Measurements from ENCODE around the gene CDCA4. TPM values are rescaled to one million over a fixed set of nuclear protein-coding genes. Genes with fewer than 3 reads are reported as not detected.

Gene CDCA4
- polyA plus RNA-seq, 1 donor from 2014 or later: 5.4 TPM

DNA sequence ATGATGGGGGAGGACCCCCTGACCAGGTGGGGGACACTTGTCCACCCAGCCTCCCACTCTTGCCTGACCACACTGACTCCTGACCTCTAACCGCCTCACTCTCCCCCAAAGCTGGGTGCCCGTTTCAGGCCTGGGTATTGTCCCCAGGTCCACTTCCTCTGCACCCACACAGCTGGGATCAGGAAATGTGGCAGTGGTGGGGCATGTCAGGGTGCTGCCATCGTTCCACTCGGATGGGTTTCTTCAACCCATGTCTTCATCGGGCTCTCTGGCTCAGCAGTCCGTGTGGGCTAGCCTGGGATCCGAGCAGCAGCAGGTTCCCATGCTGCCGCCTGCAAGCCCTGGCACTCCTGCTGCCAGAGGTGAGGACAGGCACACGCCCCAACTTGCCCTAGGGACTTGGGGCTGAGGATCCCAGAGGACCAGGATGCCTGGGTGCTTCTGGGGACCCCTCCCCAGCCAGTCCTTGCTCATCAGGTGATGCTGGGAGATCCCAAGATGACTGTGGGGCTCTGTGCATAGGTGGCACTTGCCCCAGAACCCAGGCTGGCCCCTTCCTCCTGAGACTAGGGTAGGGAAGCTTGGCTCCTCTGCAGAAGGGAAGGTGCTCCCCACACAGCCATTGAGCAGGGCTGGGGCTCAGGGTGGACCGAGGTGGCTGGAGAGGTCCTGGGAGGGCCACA lies 38.2 kb downstream of the CDCA4 start:
- no peak overlapping the region for H3K27ac ChIP-seq (ENCODE audit: low read length)

DNA sequence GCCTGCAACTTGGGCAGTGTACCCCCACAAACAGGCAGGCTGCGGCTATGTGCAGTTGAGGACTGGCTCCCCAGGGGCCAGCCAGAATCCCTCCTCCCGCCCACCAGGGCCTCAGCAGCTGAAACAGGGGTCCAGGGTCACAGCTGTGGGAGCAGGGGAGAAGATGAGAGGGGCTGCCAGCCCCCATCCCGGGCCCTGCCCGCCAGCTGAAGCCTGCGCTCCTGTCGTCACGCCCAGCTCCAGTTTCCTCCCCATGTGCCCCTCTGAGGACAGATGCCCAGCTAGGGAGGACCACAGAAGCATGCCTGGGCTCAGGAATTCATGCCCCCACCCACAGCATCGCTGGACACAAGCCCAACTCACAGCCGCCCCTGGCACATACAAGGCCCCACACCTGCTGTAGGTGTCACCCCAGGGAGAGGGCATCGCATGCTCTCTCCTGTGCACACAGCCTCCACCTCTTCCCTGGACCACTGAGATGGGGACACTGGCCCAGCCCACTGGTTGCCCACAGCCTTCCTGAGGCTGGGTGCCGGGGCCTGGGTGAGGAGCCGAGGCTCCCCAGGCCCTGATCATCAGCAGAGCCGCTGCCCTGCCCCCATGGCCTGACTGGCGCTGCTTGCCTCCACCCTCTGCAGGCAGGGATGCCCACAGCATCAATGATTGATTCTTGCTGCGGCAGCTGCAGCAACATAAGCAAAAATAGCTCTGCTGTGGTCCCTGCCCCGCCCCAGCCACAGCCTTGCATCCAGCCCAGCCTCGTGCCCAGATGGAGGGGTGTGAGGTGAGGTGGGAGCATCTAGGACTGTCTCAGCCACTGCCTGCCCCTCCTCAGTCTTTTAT lies 39.0 kb downstream of the CDCA4 start:
- H3K79me2 ChIP-seq (replicated peaks; ENCODE audit: insufficient read depth, low read length): no peaks in the 10 kb centered on the region
- H3K9ac ChIP-seq (ENCODE audit: low read length): no peak overlapping the region
- H3K27ac ChIP-seq (ENCODE audit: low read length): no peak overlapping the region
- H4K20me1 ChIP-seq (ENCODE audit: insufficient read depth): no peaks in the 10 kb centered on the region
- no peaks in the 10 kb centered on the region for H3K9me2 ChIP-seq (ENCODE audit: insufficient read depth, low read length)
- no peaks in the 10 kb centered on the region for H3K9me3 ChIP-seq (ENCODE audit: low read length)
- peaks cover 19% of the 10 kb centered on the region for H3K27me3 ChIP-seq (ENCODE audit: insufficient read depth, low read depth, low read length)
- H3K36me3 ChIP-seq (ENCODE audit: insufficient read depth, low read length): no peaks in the 10 kb centered on the region
- H3K4me2 ChIP-seq (ENCODE audit: low read length): no peak overlapping the region
- no peak overlapping the region for H2AFZ ChIP-seq (ENCODE audit: low read depth, low read length)
- TF ChIP-seq EP300 (conservative IDR thresholded peaks at IDR 0.05; ENCODE audit: poor library complexity, severe bottlenecking) (no peak), POLR2AphosphoS5 (IDR thresholded peaks at IDR 0.05) (no peak), TAF1 (IDR thresholded peaks at IDR 0.05; ENCODE audit: low read depth) (no peak), MXI1 (conservative IDR thresholded peaks at IDR 0.05; ENCODE audit: poor library complexity, severe bottlenecking) (no peak), SMC3 (conservative IDR thresholded peaks at IDR 0.05; ENCODE audit: poor library complexity) (no peak), RAD21 (conservative IDR thresholded peaks at IDR 0.05) (no peak), EZH2 (IDR thresholded peaks at IDR 0.05; ENCODE audit: borderline replicate concordance, insufficient read depth, low read length, poor library complexity, severe bottlenecking) (no peak)
- TF ChIP-seq, protein P1, sequence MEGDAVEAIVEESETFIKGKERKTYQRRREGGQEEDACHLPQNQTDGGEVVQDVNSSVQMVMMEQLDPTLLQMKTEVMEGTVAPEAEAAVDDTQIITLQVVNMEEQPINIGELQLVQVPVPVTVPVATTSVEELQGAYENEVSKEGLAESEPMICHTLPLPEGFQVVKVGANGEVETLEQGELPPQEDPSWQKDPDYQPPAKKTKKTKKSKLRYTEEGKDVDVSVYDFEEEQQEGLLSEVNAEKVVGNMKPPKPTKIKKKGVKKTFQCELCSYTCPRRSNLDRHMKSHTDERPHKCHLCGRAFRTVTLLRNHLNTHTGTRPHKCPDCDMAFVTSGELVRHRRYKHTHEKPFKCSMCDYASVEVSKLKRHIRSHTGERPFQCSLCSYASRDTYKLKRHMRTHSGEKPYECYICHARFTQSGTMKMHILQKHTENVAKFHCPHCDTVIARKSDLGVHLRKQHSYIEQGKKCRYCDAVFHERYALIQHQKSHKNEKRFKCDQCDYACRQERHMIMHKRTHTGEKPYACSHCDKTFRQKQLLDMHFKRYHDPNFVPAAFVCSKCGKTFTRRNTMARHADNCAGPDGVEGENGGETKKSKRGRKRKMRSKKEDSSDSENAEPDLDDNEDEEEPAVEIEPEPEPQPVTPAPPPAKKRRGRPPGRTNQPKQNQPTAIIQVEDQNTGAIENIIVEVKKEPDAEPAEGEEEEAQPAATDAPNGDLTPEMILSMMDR (IDR thresholded peaks at IDR 0.05; ENCODE audit: poor library complexity, severe bottlenecking): no peak
- TF ChIP-seq, protein P2, sequence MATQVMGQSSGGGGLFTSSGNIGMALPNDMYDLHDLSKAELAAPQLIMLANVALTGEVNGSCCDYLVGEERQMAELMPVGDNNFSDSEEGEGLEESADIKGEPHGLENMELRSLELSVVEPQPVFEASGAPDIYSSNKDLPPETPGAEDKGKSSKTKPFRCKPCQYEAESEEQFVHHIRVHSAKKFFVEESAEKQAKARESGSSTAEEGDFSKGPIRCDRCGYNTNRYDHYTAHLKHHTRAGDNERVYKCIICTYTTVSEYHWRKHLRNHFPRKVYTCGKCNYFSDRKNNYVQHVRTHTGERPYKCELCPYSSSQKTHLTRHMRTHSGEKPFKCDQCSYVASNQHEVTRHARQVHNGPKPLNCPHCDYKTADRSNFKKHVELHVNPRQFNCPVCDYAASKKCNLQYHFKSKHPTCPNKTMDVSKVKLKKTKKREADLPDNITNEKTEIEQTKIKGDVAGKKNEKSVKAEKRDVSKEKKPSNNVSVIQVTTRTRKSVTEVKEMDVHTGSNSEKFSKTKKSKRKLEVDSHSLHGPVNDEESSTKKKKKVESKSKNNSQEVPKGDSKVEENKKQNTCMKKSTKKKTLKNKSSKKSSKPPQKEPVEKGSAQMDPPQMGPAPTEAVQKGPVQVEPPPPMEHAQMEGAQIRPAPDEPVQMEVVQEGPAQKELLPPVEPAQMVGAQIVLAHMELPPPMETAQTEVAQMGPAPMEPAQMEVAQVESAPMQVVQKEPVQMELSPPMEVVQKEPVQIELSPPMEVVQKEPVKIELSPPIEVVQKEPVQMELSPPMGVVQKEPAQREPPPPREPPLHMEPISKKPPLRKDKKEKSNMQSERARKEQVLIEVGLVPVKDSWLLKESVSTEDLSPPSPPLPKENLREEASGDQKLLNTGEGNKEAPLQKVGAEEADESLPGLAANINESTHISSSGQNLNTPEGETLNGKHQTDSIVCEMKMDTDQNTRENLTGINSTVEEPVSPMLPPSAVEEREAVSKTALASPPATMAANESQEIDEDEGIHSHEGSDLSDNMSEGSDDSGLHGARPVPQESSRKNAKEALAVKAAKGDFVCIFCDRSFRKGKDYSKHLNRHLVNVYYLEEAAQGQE (IDR thresholded peaks at IDR 0.05; ENCODE audit: borderline replicate concordance): no peak
- H3F3A ChIP-seq (ENCODE audit: insufficient read depth, low read length, poor library complexity, severe bottlenecking): no peaks in the 10 kb centered on the region
- no peak overlapping the region for H3K4me3 ChIP-seq (ENCODE audit: low read length)

More for the DNA sequence above, 38.2 kb downstream of the CDCA4 start:
- no peaks in the 10 kb centered on the region for H3K9me2 ChIP-seq (ENCODE audit: insufficient read depth, low read length)
- no peaks in the 10 kb centered on the region for H4K20me1 ChIP-seq (ENCODE audit: insufficient read depth)
- no peak overlapping the region for H3K4me2 ChIP-seq (ENCODE audit: low read length)
- no peak overlapping the region for H3K9ac ChIP-seq (ENCODE audit: low read length)
- no peaks in the 10 kb centered on the region for H3K79me2 ChIP-seq (replicated peaks; ENCODE audit: insufficient read depth, low read length)
- H2AFZ ChIP-seq (ENCODE audit: low read depth, low read length): no peak overlapping the region
- H3F3A ChIP-seq (ENCODE audit: insufficient read depth, low read length, poor library complexity, severe bottlenecking): no peaks in the 10 kb centered on the region
- H3K4me3 ChIP-seq (ENCODE audit: low read length): no peak overlapping the region
- peaks cover 11% of the 10 kb centered on the region for H3K27me3 ChIP-seq (ENCODE audit: insufficient read depth, low read depth, low read length)
- no peaks in the 10 kb centered on the region for H3K9me3 ChIP-seq (ENCODE audit: low read length)
- H3K36me3 ChIP-seq (ENCODE audit: insufficient read depth, low read length): no peaks in the 10 kb centered on the region
- no peak for TF ChIP-seq EZH2 (IDR thresholded peaks at IDR 0.05; ENCODE audit: borderline replicate concordance, insufficient read depth, low read length, poor library complexity, severe bottlenecking)
- TF ChIP-seq, protein P2 (IDR thresholded peaks at IDR 0.05; ENCODE audit: borderline replicate concordance): no peak
- TF ChIP-seq TAF1 (IDR thresholded peaks at IDR 0.05; ENCODE audit: low read depth): no peak
- TF ChIP-seq, protein P1 (IDR thresholded peaks at IDR 0.05; ENCODE audit: poor library complexity, severe bottlenecking): no peak
- TF ChIP-seq RAD21 (conservative IDR thresholded peaks at IDR 0.05): no peak

Measured in neural cell (in vitro differentiated cells).